Endothelial cell of umbilical vein (primary cell): ENCODE results near the gene MYO5B. TPM values are rescaled to one million over a fixed set of nuclear protein-coding genes. Genes with fewer than 3 reads are reported as not detected.

ENCODE experiments used
- BruUV-seq: library from RNA; stranded (reverse); fragments of 400-500 nt; replicated peaks from 2 replicates; lab custom pipeline; 2021; lab: Mats Ljungman, UMichigan
- CTCF ChIA-PET: fragments of 300-600, 350-600 bp; sonication (Branson Sonifier 250); formaldehyde crosslinking; loops from one replicate; lab custom pipeline; 2021; ENCODE audit warnings: antibody characterized with exemption, inconsistent platforms; lab: Charles Lee
- POLR2A ChIA-PET: fragments of 300-600, 350-600 bp; sonication (Branson Sonifier 250); formaldehyde crosslinking; loops from one replicate; lab custom pipeline; 2021; ENCODE audit warnings: antibody characterized with exemption, inconsistent platforms; lab: Charles Lee
- DNase-seq: peaks from one replicate; pipeline ENCODE4 v3.0.0-alpha.2; 2011; ENCODE audit warnings: low read depth, low spot score
- FAIRE-seq: peaks from 2 replicates; lab custom pipeline; 2011; peaks lifted over from hg19 to GRCh38; lab: Jason Lieb, UNC
- H2AFZ ChIP-seq: 2 replicates; pipeline ENCODE4 v1.6.0; 2012; ENCODE audit warnings: low read depth, low read length, control low read depth, inconsistent platforms
- H3K27ac ChIP-seq: 2 replicates; pipeline ENCODE4 v1.5.1; 2011; ENCODE audit warnings: low read depth, mild to moderate bottlenecking, control low read depth, low read length, moderate library complexity; ENCODE audit not compliant: insufficient read depth
- H3K27me3 ChIP-seq, 2 experiments: 2 replicates each; pipeline versions ENCODE4 v1.6.0 to v1.6.1; 2011; ENCODE audit warnings: low read length in 2 of 2, mixed read lengths in 1 of 2; ENCODE audit not compliant: control insufficient read depth in 2 of 2, insufficient read depth in 2 of 2
- H3K36me3 ChIP-seq, 2 experiments: 2 replicates in 1 of 2; 3 replicates in 1 of 2; pipeline ENCODE4 v1.5.1; 2011; ENCODE audit warnings: low read length in 2 of 2, mild to moderate bottlenecking in 1 of 2, moderate library complexity in 1 of 2; ENCODE audit not compliant: control insufficient read depth in 2 of 2, insufficient read depth in 2 of 2; ENCODE audit errors: extremely low read depth in 1 of 2
- H3K4me1 ChIP-seq: 3 replicates; pipeline ENCODE4 v1.5.1; 2011; ENCODE audit warnings: mild to moderate bottlenecking, low read length; ENCODE audit not compliant: control insufficient read depth, insufficient read depth; ENCODE audit errors: extremely low read depth
- H3K4me2 ChIP-seq: 2 replicates; pipeline ENCODE4 v1.6.1; 2011; ENCODE audit warnings: low read length, control low read depth, mixed read lengths; ENCODE audit not compliant: insufficient read depth
- H3K4me3 ChIP-seq, 3 experiments: fragments of 200-600 bp in 1 of 3; sonication (generic), shearing (Covaris generic) in 1 of 3; replicated peaks in 1 of 3; 2 replicates each; pipeline ENCODE4 v1.5.1; 2011 to 2016; ENCODE audit warnings: control low read depth in 3 of 3, low read length in 3 of 3, mild to moderate bottlenecking in 2 of 3, inconsistent platforms in 1 of 3, low read depth in 1 of 3, moderate library complexity in 1 of 3; ENCODE audit not compliant: insufficient read depth in 1 of 3
- H3K79me2 ChIP-seq: 2 replicates; pipeline ENCODE4 v1.6.0; 2012; ENCODE audit warnings: low read length, inconsistent platforms; ENCODE audit not compliant: control insufficient read depth, insufficient read depth
- H3K9ac ChIP-seq: replicated peaks from 2 replicates; pipeline ENCODE3; 2011; ENCODE audit warnings: low read length, control low read depth; ENCODE audit not compliant: insufficient read depth; ENCODE audit errors: extremely low read depth
- H3K9me1 ChIP-seq: replicated peaks from 3 replicates; pipeline ENCODE4 v1.6.0; 2011; ENCODE audit warnings: mild to moderate bottlenecking, low read length; ENCODE audit not compliant: control insufficient read depth, insufficient read depth; ENCODE audit errors: extremely low read depth
- H3K9me3 ChIP-seq: replicated peaks from 2 replicates; pipeline ENCODE4 v1.5.1; 2012; ENCODE audit warnings: low read length, inconsistent platforms; ENCODE audit not compliant: control insufficient read depth, insufficient read depth
- H4K20me1 ChIP-seq: replicated peaks from 2 replicates; pipeline ENCODE3; 2011; ENCODE audit warnings: mild to moderate bottlenecking, low read length; ENCODE audit not compliant: control insufficient read depth, insufficient read depth; ENCODE audit errors: extremely low read depth
- CTCF ChIP-seq, 2 donors: IDR thresholded peaks; 1 replicate in 1 of 2; 2 replicates in 1 of 2; pipeline ENCODE4 v1.5.1; 2011; ENCODE audit warnings: low read length in 2 of 2, mild to moderate bottlenecking in 2 of 2, moderate library complexity in 2 of 2, control low read depth in 1 of 2, inconsistent platforms in 1 of 2, low read depth in 1 of 2; ENCODE audit not compliant: insufficient read depth in 1 of 2; ENCODE audit errors: extremely low read depth in 1 of 2
- EZH2 ChIP-seq: IDR thresholded peaks from 2 replicates; pipeline ENCODE4 v1.6.1; 2012; ENCODE audit warnings: borderline replicate concordance, low read depth, mild to moderate bottlenecking, moderate library complexity, low read length, inconsistent platforms; ENCODE audit not compliant: severe bottlenecking
- FOS ChIP-seq: IDR thresholded peaks from 2 replicates; pipeline ENCODE4 v1.6.1; 2011; ENCODE audit warnings: mild to moderate bottlenecking, low read length, moderate library complexity, borderline replicate concordance; ENCODE audit not compliant: insufficient read depth
- GATA2 ChIP-seq: IDR thresholded peaks from 2 replicates; pipeline ENCODE4 v1.7.0; 2011; ENCODE audit warnings: low read depth, mild to moderate bottlenecking, moderate library complexity, mixed read lengths, low read length; ENCODE audit not compliant: insufficient read length, insufficient read depth
- JUN ChIP-seq: IDR thresholded peaks from 2 replicates; pipeline ENCODE4 v1.6.1; 2011; ENCODE audit warnings: borderline replicate concordance, low read depth; ENCODE audit not compliant: insufficient read length, insufficient read depth
- MAX ChIP-seq: IDR thresholded peaks from 2 replicates; pipeline ENCODE4 v1.6.1; 2011; ENCODE audit not compliant: insufficient read depth, insufficient read length
- MYC ChIP-seq: IDR thresholded peaks from one replicate; pipeline ENCODE4 v1.6.1; 2011; ENCODE audit warnings: mild to moderate bottlenecking, low read depth, low read length
- POLR2A ChIP-seq: IDR thresholded peaks from 2 replicates; pipeline ENCODE4 v1.6.1; 2012; ENCODE audit warnings: low read depth, mild to moderate bottlenecking, control low read depth, low read length
- POLR2AphosphoS5 ChIP-seq: IDR thresholded peaks from 2 replicates; pipeline ENCODE4 v1.6.1; 2012; ENCODE audit warnings: low read depth, mild to moderate bottlenecking, control low read depth, low read length, moderate library complexity; ENCODE audit not compliant: insufficient read depth
- dilution Hi-C: fragments of 300-500 bp; cut with MboI; formaldehyde crosslinking; loops from one replicate; pipeline ENCODE4 v1.15.0; 2019; ENCODE audit warnings: low sequenced_read_pairs; ENCODE audit not compliant: extremely low pct_ligation_motif_present
- intact Hi-C: fragments of 100-400 bp; cut with micrococcal nuclease; formaldehyde crosslinking; loops from one replicate; pipeline ENCODE4 v1.10.0; 2022
- polyA plus RNA-seq, 4 experiments: library from polyadenylated mRNA; depleted of rRNA in 3 of 4; stranded (reverse) in 3 of 4; unstranded in 1 of 4; fragments of >200 nt; gene quantifications; 2 replicates each; pipeline versions ENCODE4 v1.2.1 to v1.2.3, GENCODE V29; 2011 to 2012; ENCODE audit warnings: missing spikeins in 1 of 4
- total RNA-seq: library from RNA; stranded (reverse); gene quantifications from 2 replicates; pipeline ENCODE4 v1.2.3, GENCODE V29; 2021

The MYO5B gene
- total and polyA plus RNA-seq, 2 donors (not counting 3 experiments of a cell fraction or from before 2014, with no cell fraction given): 0.54 to 1.1 TPM

- DNase-seq: no peak
- TF ChIP-seq JUN (no peak), MAX (no peak), POLR2AphosphoS5 (no peak), EZH2 (no peak), POLR2A (no peak), GATA2 (no peak), MYC (no peak), CTCF (IDR thresholded peaks at IDR 0.05; ENCODE audit: extremely low read depth in 1 of 2, insufficient read depth in 1 of 2, low read depth in 1 of 2, low read length in 2 of 2) (no peak), FOS (no peak)
- no TSS peak for BruUV-seq
- Histone ChIP-seq H3K9ac (no peak overlapping the region), H3K27me3 (peaks cover 17 to 25% of the 10 kb centered on the region in 2 experiments), H3K27ac (no peak overlapping the region), H3K4me2 (no peak overlapping the region), H3K9me1 (no peaks in the 10 kb centered on the region), H3K79me2 (no peaks in the 10 kb centered on the region), H3K36me3 (no peaks in the 10 kb centered on the region), H2AFZ (no peak overlapping the region), H3K4me1 (no peaks in the 10 kb centered on the region), H3K9me3 (no peaks in the 10 kb centered on the region), H4K20me1 (no peaks in the 10 kb centered on the region), H3K4me3 (no peak overlapping the region)
- CTCF ChIA-PET: no interaction called here
- POLR2A ChIA-PET: no interaction called here
- FAIRE-seq: no peak
- dilution Hi-C loops: no loop called here
- intact Hi-C loops: no loop called here
These were observed 5.8 kb downstream of the MYO5B start for GRCh38 chr18:50189160-50189559.
